CD4-positive, alpha-beta memory T cell (primary cell): ENCODE measurements around the gene CC2D1A. TPM values are rescaled to one million over a fixed set of nuclear protein-coding genes. Genes with fewer than 3 reads are reported as not detected.
A peak's percentile ranks its signal among the peaks of the same experiment; 100 is the strongest.

ENCODE experiments used
- CTCF ChIA-PET: fragments of 350-600 bp; sonication (Branson Sonifier 250); formaldehyde crosslinking; loops from one replicate; lab custom pipeline; 2021; ENCODE audit warnings: inconsistent platforms; ENCODE audit not compliant: partially characterized antibody; lab: Charles Lee
- POLR2A ChIA-PET: fragments of 350-600 bp; sonication (Branson Sonifier 250); formaldehyde crosslinking; loops from one replicate; lab custom pipeline; 2021; ENCODE audit not compliant: partially characterized antibody; lab: Charles Lee
- DNase-seq, 5 donors: peaks; one replicate each; pipeline versions ENCODE4 v3.0.0 to v3.0.0-alpha.2; 2020 to 2022; ENCODE audit warnings: mixed read lengths in 1 of 5
- H3K27ac ChIP-seq: one replicate; pipeline ENCODE4 v1.7.0; 2013; ENCODE audit warnings: low read depth, low read length
- H3K27me3 ChIP-seq: 2 replicates; pipeline ENCODE4 v1.7.0; 2013; ENCODE audit warnings: mild to moderate bottlenecking, low read length, moderate library complexity; ENCODE audit not compliant: insufficient read depth
- H3K36me3 ChIP-seq: 2 replicates; pipeline ENCODE4 v1.7.0; 2013; ENCODE audit warnings: mild to moderate bottlenecking, low read length, moderate library complexity; ENCODE audit not compliant: insufficient read depth
- H3K4me1 ChIP-seq: 2 replicates; pipeline ENCODE4 v1.7.0; 2013; ENCODE audit warnings: mild to moderate bottlenecking, low read length, moderate library complexity; ENCODE audit not compliant: insufficient read depth
- H3K4me3 ChIP-seq, 2 donors: one replicate each; pipeline ENCODE4 v1.7.0; 2013; ENCODE audit warnings: low read length in 2 of 2, mild to moderate bottlenecking in 1 of 2
- H3K9me3 ChIP-seq, 2 donors: one replicate each; pipeline ENCODE4 v1.7.0; 2013; ENCODE audit warnings: low read length in 2 of 2, control low read depth in 1 of 2; ENCODE audit not compliant: control insufficient read depth in 1 of 2
- H3K27ac Mint-ChIP-seq, 7 donors: one replicate each; pipeline ENCODE4 v1.8.0; 2020 to 2021; ENCODE audit warnings: mixed read lengths in 7 of 7, mild to moderate bottlenecking in 6 of 7, inconsistent platforms in 3 of 7, moderate library complexity in 3 of 7
- H3K27me3 Mint-ChIP-seq, 2 donors: one replicate each; pipeline ENCODE4 v1.8.0; 2020 to 2021; ENCODE audit warnings: mixed read lengths in 2 of 2
- H3K36me3 Mint-ChIP-seq, 2 donors: one replicate each; pipeline ENCODE4 v1.8.0; 2020 to 2021; ENCODE audit warnings: mixed read lengths in 2 of 2, inconsistent platforms in 1 of 2, mild to moderate bottlenecking in 1 of 2
- H3K4me1 Mint-ChIP-seq, 4 donors: one replicate each; pipeline ENCODE4 v1.8.0; 2020 to 2021; ENCODE audit warnings: mixed read lengths in 4 of 4, mild to moderate bottlenecking in 1 of 4
- H3K4me3 Mint-ChIP-seq, 8 donors: one replicate each; pipeline ENCODE4 v1.8.0; 2020 to 2021; ENCODE audit warnings: mixed read lengths in 8 of 8, mild to moderate bottlenecking in 7 of 8, moderate library complexity in 6 of 8, inconsistent platforms in 3 of 8
- H3K9me3 Mint-ChIP-seq, 8 donors: one replicate each; pipeline ENCODE4 v1.8.0; 2020 to 2021; ENCODE audit warnings: mixed read lengths in 8 of 8, mild to moderate bottlenecking in 5 of 8, inconsistent platforms in 3 of 8, moderate library complexity in 1 of 8
- intact Hi-C: fragments of 100-400 bp; cut with micrococcal nuclease; formaldehyde crosslinking; loops from one replicate; pipeline ENCODE4 v1.15.1; 2023
- polyA plus RNA-seq, 2 donors: library from polyadenylated mRNA; unstranded; fragments of 300-500 nt; fragmentation: Illumina TruSeq; gene quantifications; one replicate each; pipeline ENCODE4 v1.2.3, GENCODE V29; 2021
- total RNA-seq, 2 experiments: library from RNA; stranded (reverse); gene quantifications; one replicate each; pipeline ENCODE4 v1.2.3, GENCODE V29; 2021

CC2D1A gene
- total and polyA plus RNA-seq, 4 experiments from 2014 or later = 3.8 to 37.1 (median 23.4) TPM

- peaks cover 0 to 3% (median 0%) of the 10 kb centered on the region in 8 donors for H3K9me3 Mint-ChIP-seq
- peak overlapping the region in 1 of 7 donors; percentile 36 for H3K27ac Mint-ChIP-seq
Observed at GRCh38 chr19:13932149-13932637, 26.2 kb downstream of the CC2D1A start.

GRCh38 chr19:13932911-13933393 lies 27.0 kb downstream of the CC2D1A start:
- peaks cover 4 to 6% of the 10 kb centered on the region in 2 donors for H3K36me3 Mint-ChIP-seq
- no peak overlapping the region for H3K4me3 ChIP-seq
- H3K36me3 ChIP-seq = no peaks in the 10 kb centered on the region
- DNase-seq = no peak
- H3K9me3 Mint-ChIP-seq = peaks cover 0 to 3% (median 0%) of the 10 kb centered on the region in 8 donors
- ChIA-PET POLR2A (interaction anchor here (0.7 kb wide), 1 partner anchor 99 kb away, joined by 3 read pairs; the partner anchor contains the start of gene IL27RA), CTCF (interaction anchor here (1.2 to 2.2 kb wide), 4 partner anchors 11 to 139 kb away, joined by 3 to 9 read pairs (median 6); partner anchors contain the start of gene MISP3)
- intact Hi-C loops = no loop called here
- H3K9me3 ChIP-seq = no peaks in the 10 kb centered on the region
- H3K27me3 Mint-ChIP-seq = peaks cover 0 to 7% of the 10 kb centered on the region in 2 donors
- no peak overlapping the region for H3K27ac ChIP-seq
- H3K27ac Mint-ChIP-seq = no peak overlapping the region
- peaks cover 3% of the 10 kb centered on the region for H3K27me3 ChIP-seq
- peaks cover 0 to 10% (median 2%) of the 10 kb centered on the region in 4 donors for H3K4me1 Mint-ChIP-seq
- H3K4me1 ChIP-seq = no peaks in the 10 kb centered on the region
- H3K4me3 Mint-ChIP-seq = no peak overlapping the region

More at GRCh38 chr19:13932149-13932637, 26.2 kb downstream of the CC2D1A start:
- H3K27me3 Mint-ChIP-seq = peaks cover 0 to 5% of the 10 kb centered on the region in 2 donors
- DNase-seq = no peak
- H3K4me1 Mint-ChIP-seq = peaks cover 0 to 8% (median 2%) of the 10 kb centered on the region in 4 donors
- H3K4me3 ChIP-seq = no peak overlapping the region
- POLR2A ChIA-PET = no interaction called here
- peaks cover 5 to 8% of the 10 kb centered on the region in 2 donors for H3K36me3 Mint-ChIP-seq
- no peak overlapping the region for H3K27ac ChIP-seq
- peaks cover 3% of the 10 kb centered on the region for H3K27me3 ChIP-seq
- intact Hi-C loops = no loop called here
- no peak overlapping the region for H3K4me3 Mint-ChIP-seq
- H3K36me3 ChIP-seq = peaks cover under 1% of the 10 kb centered on the region
- H3K4me1 ChIP-seq = no peaks in the 10 kb centered on the region
- no peaks in the 10 kb centered on the region for H3K9me3 ChIP-seq
- CTCF ChIA-PET = interaction anchor here (2.2 kb wide), 1 partner anchor 140 kb away, joined by 7 read pairs; the partner anchor contains the start of gene MISP3

- Histone ChIP-seq H3K27me3 (peaks cover 3% of the 10 kb centered on the region), H3K36me3 (no peaks in the 10 kb centered on the region), H3K9me3 (no peaks in the 10 kb centered on the region), H3K4me3 (no peak overlapping the region), H3K4me1 (no peaks in the 10 kb centered on the region), H3K27ac (no peak overlapping the region)
- intact Hi-C loops = no loop called here
- Mint-ChIP-seq H3K4me1 (peaks cover 0 to 10% (median 2%) of the 10 kb centered on the region in 4 donors), H3K27ac (no peak overlapping the region), H3K4me3 (no peak overlapping the region), H3K36me3 (no peaks in the 10 kb centered on the region), H3K27me3 (peaks cover 0 to 7% of the 10 kb centered on the region in 2 donors), H3K9me3 (no peaks in the 10 kb centered on the region)
- DNase-seq = no peak
- ChIA-PET CTCF (interaction anchor here (0.7 to 2.2 kb wide), 6 partner anchors 32 to 137 kb away, joined by 3 to 7 read pairs (median 4); partner anchors contain the start of gene MISP3), POLR2A (interaction anchor here (1.2 kb wide), 1 partner anchor 97 kb away, joined by 5 read pairs; the partner anchor contains the start of gene IL27RA)
Observed at GRCh38 chr19:13934785-13935109, 28.7 kb downstream of the CC2D1A start.

GRCh38 chr19:13935765-13936510 lies 29.9 kb downstream of the CC2D1A start:
- Mint-ChIP-seq H3K4me3 (no peak overlapping the region), H3K4me1 (peaks cover 0 to 10% (median 2%) of the 10 kb centered on the region in 4 donors), H3K27me3 (peaks cover 0 to 7% of the 10 kb centered on the region in 2 donors), H3K36me3 (no peaks in the 10 kb centered on the region), H3K27ac (no peak overlapping the region), H3K9me3 (peaks cover 0 to 2% (median 0%) of the 10 kb centered on the region in 8 donors)
- intact Hi-C loops = no loop called here
- peaks cover 3% of the 10 kb centered on the region for H3K27me3 ChIP-seq
- no peak overlapping the region for H3K4me3 ChIP-seq
- no peaks in the 10 kb centered on the region for H3K4me1 ChIP-seq
- no peaks in the 10 kb centered on the region for H3K36me3 ChIP-seq
- no peak overlapping the region for H3K27ac ChIP-seq
- CTCF ChIA-PET = interaction anchor here (1.9 kb wide), 1 partner anchor 33 kb away, joined by 6 read pairs; no protein-coding TSS in a partner anchor
- DNase-seq = no peak
- POLR2A ChIA-PET = interaction anchor here (1.0 to 1.2 kb wide), 3 partner anchors 17 to 96 kb away, joined by 3 read pairs; partner anchors contain the start of gene DCAF15
- no peaks in the 10 kb centered on the region for H3K9me3 ChIP-seq

GRCh38 chr19:13937479-13938300 lies 31.7 kb downstream of the CC2D1A start:
- no peak overlapping the region for H3K27ac Mint-ChIP-seq
- CTCF ChIA-PET = interaction anchor here (1.3 kb wide), 1 partner anchor 122 kb away, joined by 3 read pairs; no protein-coding TSS in a partner anchor

GRCh38 chr19:13938301-13939064 lies 32.5 kb downstream of the CC2D1A start, which contains the start of gene PODNL1:
TSS of gene PODNL1 (minus strand) at chr19:13938417. CDS start at chr19:13938181, 236 bp downstream.
- no peaks in the 10 kb centered on the region for H3K36me3 Mint-ChIP-seq
- H3K27me3 Mint-ChIP-seq = peaks cover 0 to 5% of the 10 kb centered on the region in 2 donors
- no peak within 1 kb of the TSS for H3K4me3 Mint-ChIP-seq
- peaks cover 0 to 8% (median 2%) of the 10 kb centered on the region in 4 donors for H3K4me1 Mint-ChIP-seq
- Histone ChIP-seq H3K9me3 (no peaks in the 10 kb centered on the region), H3K4me3 (no peak within 1 kb of the TSS), H3K27me3 (peaks cover 3% of the 10 kb centered on the region), H3K4me1 (no peaks in the 10 kb centered on the region), H3K27ac (no peak within 1 kb of the TSS), H3K36me3 (no peaks in the 10 kb centered on the region)
- POLR2A ChIA-PET = interaction anchor here (1.2 kb wide), 1 partner anchor 14 kb away, joined by 5 read pairs; the partner anchor contains the start of gene DCAF15
- intact Hi-C loops = no loop called here
- H3K9me3 Mint-ChIP-seq = peaks cover 0 to 6% (median 0%) of the 10 kb centered on the region in 8 donors
- CTCF ChIA-PET = interaction anchor here (1.0 to 1.3 kb wide), 3 partner anchors 35 to 121 kb away, joined by 3 to 4 read pairs (median 3); no protein-coding TSS in a partner anchor
- H3K27ac Mint-ChIP-seq = no peak within 1 kb of the TSS
- no peak for DNase-seq

More at GRCh38 chr19:13937479-13938300, 31.7 kb downstream of the CC2D1A start:
- Histone ChIP-seq H3K27ac (no peak overlapping the region), H3K4me3 (no peak overlapping the region), H3K4me1 (no peaks in the 10 kb centered on the region), H3K36me3 (no peaks in the 10 kb centered on the region), H3K27me3 (peaks cover 3% of the 10 kb centered on the region), H3K9me3 (no peaks in the 10 kb centered on the region)
- Mint-ChIP-seq H3K9me3 (peaks cover 0 to 6% (median 0%) of the 10 kb centered on the region in 8 donors), H3K36me3 (no peaks in the 10 kb centered on the region), H3K27me3 (peaks cover 0 to 7% of the 10 kb centered on the region in 2 donors), H3K4me3 (no peak overlapping the region), H3K4me1 (peaks cover 0 to 10% (median 2%) of the 10 kb centered on the region in 4 donors)
- POLR2A ChIA-PET = no interaction called here
- no peak for DNase-seq
- intact Hi-C loops = no loop called here
